BLaER1 treated with 17β-estradiol and CSF1 and Interleukin-3, amounts not matched to agents 10 nM and 100 nM (cell line): Measurements from ENCODE around the gene OLIG1.

ENCODE experiments used
- H3K27ac ChIP-seq, 11 experiments: shearing (Covaris generic); formaldehyde crosslinking; 2 replicates each; pipeline ENCODE4 v1.8.1; 2022
- H3K27me3 ChIP-seq, 11 experiments: shearing (Covaris generic); formaldehyde crosslinking; 2 replicates each; pipeline ENCODE4 v1.8.1; 2022
- H3K36me3 ChIP-seq, 11 experiments: shearing (Covaris generic); formaldehyde crosslinking; 2 replicates each; pipeline ENCODE4 v1.8.1; 2022
- H3K4me1 ChIP-seq, 10 experiments: shearing (Covaris generic); formaldehyde crosslinking; 2 replicates each; pipeline ENCODE4 v1.8.1; 2022
- H3K4me2 ChIP-seq, 11 experiments: shearing (Covaris generic); formaldehyde crosslinking; 2 replicates each; pipeline ENCODE4 v1.8.1; 2022
- H3K4me3 ChIP-seq, 10 experiments: shearing (Covaris generic); formaldehyde crosslinking; 2 replicates each; pipeline ENCODE4 v1.8.1; 2022
- H3K9ac ChIP-seq, 11 experiments: shearing (Covaris generic); formaldehyde crosslinking; 2 replicates each; pipeline ENCODE4 v1.8.1; 2022
- H3K9me3 ChIP-seq, 11 experiments: shearing (Covaris generic); formaldehyde crosslinking; replicated peaks in 1 of 11; 2 replicates each; pipeline ENCODE4 v1.8.1; 2022
- H4K20me1 ChIP-seq, 11 experiments: shearing (Covaris generic); formaldehyde crosslinking; 2 replicates each; pipeline ENCODE4 v1.8.1; 2022
- Cebpa-rat ChIP-seq, 11 experiments: shearing (Covaris generic); IDR thresholded peaks; 2 replicates each; pipeline ENCODE4 v1.8.1; 2022

The OLIG1 gene

GRCh38 chr21:33115631-33116510 is 45.9 kb downstream of the OLIG1 start:
- Histone ChIP-seq H3K4me2 (peak overlapping the region; percentile 49 to 82 (median 60)), H3K9ac (no peak overlapping the region)

DNA sequence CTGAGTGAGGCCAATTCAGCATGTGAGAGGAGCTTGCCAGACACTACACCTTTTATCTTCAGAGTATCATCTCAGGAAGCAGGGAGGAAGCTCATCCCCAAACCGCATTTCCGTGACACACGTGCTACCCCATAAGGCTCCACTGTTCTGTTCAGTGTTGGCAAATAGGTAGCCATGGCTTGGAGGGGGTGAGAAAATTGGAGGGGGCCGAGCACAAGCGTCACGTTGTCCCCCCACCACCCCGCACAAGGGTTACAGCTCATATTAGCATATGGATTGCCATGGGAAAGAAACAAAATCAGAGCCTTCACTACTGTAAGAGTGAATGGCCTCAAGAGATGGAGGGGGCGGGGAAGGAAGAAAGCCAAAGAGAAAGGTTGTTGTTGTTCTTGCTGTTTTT is 46.7 kb downstream of the OLIG1 start:
- 0 out of 22 replicates have a peak overlapping the region, but pooled peaks of 1 of the 11 experiments have one; percentile 1 for H3K27ac ChIP-seq

More at GRCh38 chr21:33115631-33116510, 45.9 kb downstream of the OLIG1 start:
- no peak for TF ChIP-seq Cebpa-rat (IDR thresholded peaks at IDR 0.05)
- H3K27me3 ChIP-seq: no peaks in the 10 kb centered on the region
- H3K9me3 ChIP-seq: no peaks in the 10 kb centered on the region
- peak overlapping the region in 1 of 11 experiments; percentile 1; a peak in 1 of 22 replicates for H3K27ac ChIP-seq
- H3K4me1 ChIP-seq: peaks cover 13 to 32% (median 29%) of the 10 kb centered on the region in 10 experiments
- no peaks in the 10 kb centered on the region for H4K20me1 ChIP-seq
- no peaks in the 10 kb centered on the region for H3K36me3 ChIP-seq
- no peak overlapping the region for H3K4me3 ChIP-seq

GRCh38 chr21:33117101-33117888 is 47.4 kb downstream of the OLIG1 start:
- H3K9me3 ChIP-seq: no peaks in the 10 kb centered on the region
- TF ChIP-seq Cebpa-rat (IDR thresholded peaks at IDR 0.05): no peak
- H3K27ac ChIP-seq: no peak overlapping the region; a peak in 1 of 22 replicates
- H3K4me3 ChIP-seq: no peak overlapping the region
- no peaks in the 10 kb centered on the region for H4K20me1 ChIP-seq
- no peaks in the 10 kb centered on the region for H3K36me3 ChIP-seq
- no peak overlapping the region for H3K9ac ChIP-seq
- peak overlapping the region; percentile 49 to 82 (median 60); a peak in 19 of 22 replicates for H3K4me2 ChIP-seq
- peaks cover 13 to 32% (median 29%) of the 10 kb centered on the region in 10 experiments for H3K4me1 ChIP-seq
- H3K27me3 ChIP-seq: no peaks in the 10 kb centered on the region

More for the DNA sequence above, 46.7 kb downstream of the OLIG1 start:
- H3K36me3 ChIP-seq: no peaks in the 10 kb centered on the region
- peaks cover 13 to 32% (median 29%) of the 10 kb centered on the region in 10 experiments for H3K4me1 ChIP-seq
- H3K9ac ChIP-seq: no peak overlapping the region
- H3K4me2 ChIP-seq: peak overlapping the region; percentile 49 to 82 (median 60)
- H3K27me3 ChIP-seq: no peaks in the 10 kb centered on the region
- no peaks in the 10 kb centered on the region for H4K20me1 ChIP-seq
- no peak overlapping the region for H3K4me3 ChIP-seq
- no peak for TF ChIP-seq Cebpa-rat (IDR thresholded peaks at IDR 0.05)
- no peaks in the 10 kb centered on the region for H3K9me3 ChIP-seq
